Mesendoderm (in vitro differentiated cells): Measurements from ENCODE around the gene CD9.
A peak's percentile ranks its signal among the peaks of the same experiment; 100 is the strongest.

Experiments used
- DNase-seq: peaks from one replicate; pipeline ENCODE4 v3.0.0; 2013
- H2AK5ac ChIP-seq: 2 replicates; pipeline ENCODE4 v1.6.1; 2013; ENCODE audit warnings: low read length, inconsistent platforms
- H2BK120ac ChIP-seq: 2 replicates; pipeline ENCODE4 v1.6.1; 2013; ENCODE audit warnings: low read depth, mild to moderate bottlenecking, low read length, moderate library complexity, mixed read lengths
- H2BK15ac ChIP-seq: replicated peaks from 2 replicates; pipeline ENCODE4 v1.6.1; 2013; ENCODE audit warnings: low read depth, mild to moderate bottlenecking, moderate library complexity
- H2BK5ac ChIP-seq: 2 replicates; pipeline ENCODE4 v1.6.1; 2013; ENCODE audit warnings: low read length, inconsistent platforms
- H3K18ac ChIP-seq: 2 replicates; pipeline ENCODE4 v1.6.1; 2013; ENCODE audit warnings: mild to moderate bottlenecking, low read length, mixed read lengths
- H3K23ac ChIP-seq: one replicate; pipeline ENCODE4 v1.6.1; 2013; ENCODE audit warnings: low read length
- H3K27ac ChIP-seq: 2 replicates; pipeline ENCODE4 v1.5.1; 2013; ENCODE audit warnings: low read depth, mild to moderate bottlenecking, inconsistent platforms, low read length, moderate library complexity
- H3K27me3 ChIP-seq: 2 replicates; pipeline ENCODE4 v1.6.1; 2013; ENCODE audit warnings: low read length, control low read depth, mild to moderate bottlenecking, inconsistent platforms; ENCODE audit not compliant: insufficient read depth, poor library complexity
- H3K36me3 ChIP-seq: 2 replicates; pipeline ENCODE4 v1.6.1; 2013; ENCODE audit warnings: low read length, inconsistent platforms; ENCODE audit not compliant: control insufficient read depth, insufficient read depth
- H3K4ac ChIP-seq: one replicate; pipeline ENCODE4 v1.6.1; 2013; ENCODE audit warnings: low read depth, mild to moderate bottlenecking, low read length, moderate library complexity
- H3K4me1 ChIP-seq: 2 replicates; pipeline ENCODE4 v1.6.1; 2013; ENCODE audit warnings: low read depth, low read length, inconsistent platforms; ENCODE audit not compliant: control insufficient read depth
- H3K4me2 ChIP-seq: 2 replicates; pipeline ENCODE4 v1.6.1; 2013; ENCODE audit warnings: low read length
- H3K4me3 ChIP-seq: 2 replicates; pipeline ENCODE4 v1.5.1; 2013; ENCODE audit warnings: mild to moderate bottlenecking, low read length
- H3K56ac ChIP-seq: one replicate; pipeline ENCODE4 v1.6.1; 2013; ENCODE audit warnings: low read length
- H3K79me1 ChIP-seq: 2 replicates; pipeline ENCODE4 v1.6.1; 2013; ENCODE audit warnings: low read length, inconsistent platforms
- H3K79me2 ChIP-seq: 2 replicates; pipeline ENCODE4 v1.6.1; 2013; ENCODE audit warnings: mild to moderate bottlenecking, low read length; ENCODE audit not compliant: control insufficient read depth, insufficient read depth
- H3K9ac ChIP-seq: 2 replicates; pipeline ENCODE4 v1.6.1; 2013; ENCODE audit warnings: low read length, inconsistent platforms
- H4K5ac ChIP-seq: one replicate; pipeline ENCODE4 v1.6.1; 2013; ENCODE audit warnings: low read length
- H4K8ac ChIP-seq: one replicate; pipeline ENCODE4 v1.6.1; 2013; ENCODE audit warnings: low read depth, mild to moderate bottlenecking, control low read depth, low read length, moderate library complexity
- WGBS: extraction: QIAGEN DNeasy Blood & Tissue Kit; methylation state at CpG from one replicate; pipeline ENCODE4 v1.1.7; 2013; ENCODE audit warnings: low lambda C conversion rate, missing lambda C conversion rate; ENCODE audit not compliant: insufficient coverage; ENCODE audit errors: extremely low coverage; 5-methylcytosine and 5-hydroxymethylcytosine counted together

CD9 gene

GRCh38 chr12:6212086-6212485 lies 11.9 kb downstream of the CD9 start:
- no CpG with 5 or more reads among the region's 7 CpGs for WGBS
- no peak overlapping the region for H2BK5ac ChIP-seq
- no peak overlapping the region for H4K8ac ChIP-seq
- peaks cover 25% of the 10 kb centered on the region for H3K4me1 ChIP-seq
- peak overlapping the region; percentile 57 for H3K23ac ChIP-seq
- no peaks in the 10 kb centered on the region for H3K27me3 ChIP-seq
- H3K4ac ChIP-seq: no peak overlapping the region
- no peaks in the 10 kb centered on the region for H3K36me3 ChIP-seq
- H2BK15ac ChIP-seq: no peak overlapping the region
- H3K4me2 ChIP-seq: no peak overlapping the region
- H3K56ac ChIP-seq: peak overlapping the region; percentile 49
- H3K4me3 ChIP-seq: no peak overlapping the region
- peaks cover 19% of the 10 kb centered on the region for H3K79me2 ChIP-seq
- H3K27ac ChIP-seq: peak overlapping the region; percentile 9
- no peak overlapping the region for H2BK120ac ChIP-seq
- H3K79me1 ChIP-seq: peaks cover 18% of the 10 kb centered on the region
- H3K9ac ChIP-seq: no peak overlapping the region
- no peak for DNase-seq
- no peak overlapping the region for H2AK5ac ChIP-seq
- no peak overlapping the region for H3K18ac ChIP-seq
- no peak overlapping the region for H4K5ac ChIP-seq

GRCh38 chr12:6213969-6214368 lies 13.8 kb downstream of the CD9 start:
- no peak overlapping the region for H2BK5ac ChIP-seq
- H3K4ac ChIP-seq: no peak overlapping the region
- H3K79me2 ChIP-seq: peaks cover 27% of the 10 kb centered on the region
- peaks cover 25% of the 10 kb centered on the region for H3K4me1 ChIP-seq
- H2AK5ac ChIP-seq: no peak overlapping the region
- no peak overlapping the region for H3K23ac ChIP-seq
- no peak overlapping the region for H3K4me2 ChIP-seq
- no peak overlapping the region for H3K9ac ChIP-seq
- peaks cover 27% of the 10 kb centered on the region for H3K79me1 ChIP-seq
- H2BK15ac ChIP-seq: no peak overlapping the region
- no peak overlapping the region for H4K8ac ChIP-seq
- H2BK120ac ChIP-seq: no peak overlapping the region
- no peak overlapping the region for H4K5ac ChIP-seq
- peak overlapping the region; percentile 50 for H3K56ac ChIP-seq
- no peak for DNase-seq
- peak overlapping the region; percentile 25 for H3K18ac ChIP-seq
- no peak overlapping the region for H3K4me3 ChIP-seq
- WGBS: no CpG with 5 or more reads among the region's 6 CpGs
- H3K36me3 ChIP-seq: no peaks in the 10 kb centered on the region
- no peaks in the 10 kb centered on the region for H3K27me3 ChIP-seq
- peak overlapping the region; percentile 77 for H3K27ac ChIP-seq

- Histone ChIP-seq H3K79me1 (peaks cover 25% of the 10 kb centered on the region), H3K27ac (peak overlapping the region; percentile 77), H3K4ac (peak overlapping the region; percentile 65), H3K18ac (peak overlapping the region; percentile 62), H3K36me3 (no peaks in the 10 kb centered on the region), H4K5ac (no peak overlapping the region), H3K27me3 (no peaks in the 10 kb centered on the region), H3K4me1 (peaks cover 25% of the 10 kb centered on the region), H3K4me3 (no peak overlapping the region), H2BK15ac (no peak overlapping the region), H2AK5ac (peak overlapping the region; percentile 18), H2BK120ac (peak overlapping the region; percentile 31), H3K9ac (peak overlapping the region; percentile 51), H3K56ac (peak overlapping the region; percentile 86), H4K8ac (no peak overlapping the region), H2BK5ac (peak overlapping the region; percentile 94), H3K23ac (peak overlapping the region; percentile 74), H3K79me2 (peaks cover 25% of the 10 kb centered on the region), H3K4me2 (peak overlapping the region; percentile 4)
- no peak for DNase-seq
- WGBS: no CpG with 5 or more reads among the region's 7 CpGs
Measured at GRCh38 chr12:6214633-6215032, 14.4 kb downstream of the CD9 start.

GRCh38 chr12:6215120-6215807 lies 15.1 kb downstream of the CD9 start:
- Histone ChIP-seq H3K4me2 (no peak overlapping the region), H3K18ac (peak overlapping the region; percentile 44), H2BK5ac (peak overlapping the region; percentile 94), H3K27me3 (no peaks in the 10 kb centered on the region), H2BK120ac (no peak overlapping the region), H4K8ac (no peak overlapping the region), H3K79me2 (peaks cover 29% of the 10 kb centered on the region), H3K4me1 (peaks cover 28% of the 10 kb centered on the region), H4K5ac (no peak overlapping the region), H3K56ac (peak overlapping the region; percentile 86), H2BK15ac (no peak overlapping the region), H3K36me3 (no peaks in the 10 kb centered on the region), H3K27ac (peak overlapping the region; percentile 88), H3K4me3 (no peak overlapping the region), H2AK5ac (no peak overlapping the region), H3K79me1 (peaks cover 24% of the 10 kb centered on the region), H3K23ac (no peak overlapping the region), H3K4ac (peak overlapping the region; percentile 5), H3K9ac (peak overlapping the region; percentile 51)
- peak; percentile 95 for DNase-seq
- no CpG with 5 or more reads among the region's 10 CpGs for WGBS

- Histone ChIP-seq H3K27ac (peak overlapping the region; percentile 88), H3K79me1 (peaks cover 28% of the 10 kb centered on the region), H2BK15ac (no peak overlapping the region), H2BK120ac (no peak overlapping the region), H3K9ac (peak overlapping the region; percentile 45), H3K4me1 (peaks cover 28% of the 10 kb centered on the region), H3K4me2 (no peak overlapping the region), H3K79me2 (peaks cover 33% of the 10 kb centered on the region), H3K4ac (peak overlapping the region; percentile 5), H3K23ac (peak overlapping the region; percentile 85), H3K4me3 (no peak overlapping the region), H2BK5ac (peak overlapping the region; percentile 69), H3K56ac (peak overlapping the region; percentile 68), H2AK5ac (peak overlapping the region; percentile 80), H3K18ac (peak overlapping the region; percentile 44), H4K8ac (no peak overlapping the region), H4K5ac (no peak overlapping the region), H3K36me3 (no peaks in the 10 kb centered on the region), H3K27me3 (no peaks in the 10 kb centered on the region)
- no CpG with 5 or more reads among the region's 5 CpGs for WGBS
- DNase-seq: peak; percentile 88
Measured at GRCh38 chr12:6215932-6216494, 15.8 kb downstream of the CD9 start.
